Measurements from ENCODE around the gene ACMSD.
"Not testable (repeated sequence)": the region's sequence is repeated elsewhere in the genome, so short reads cannot be mapped to it uniquely, and the experiment has no call there.

The ACMSD gene

GRCh38 chr2:134852518-134852917 is 14.1 kb downstream of the ACMSD start:
- no peak for DNase-seq (ENCODE audit: low spot score)

GRCh38 chr2:134855709-134856108 is 17.3 kb downstream of the ACMSD start:
- DNase-seq (ENCODE audit: low spot score) = no peak

GRCh38 chr2:134858245-134858644 is 19.8 kb downstream of the ACMSD start:
- DNase-seq (ENCODE audit: low spot score) = no peak

GRCh38 chr2:134861173-134861572 is 22.8 kb downstream of the ACMSD start:
- DNase-seq (ENCODE audit: low spot score) = no peak

- DNase-seq (ENCODE audit: low spot score) = no peak
These were observed 23.7 kb downstream of the ACMSD start for GRCh38 chr2:134862069-134862468.

GRCh38 chr2:134862674-134863073 is 24.3 kb downstream of the ACMSD start:
- no peak for DNase-seq (ENCODE audit: low spot score)

GRCh38 chr2:134863446-134863845 is 25.0 kb downstream of the ACMSD start:
- DNase-seq (ENCODE audit: low spot score) = no peak

GRCh38 chr2:134865067-134865787 is 26.8 kb downstream of the ACMSD start:
- DNase-seq (ENCODE audit: low spot score) = no peak

- no peak for DNase-seq (ENCODE audit: low spot score)
These were observed 28.2 kb downstream of the ACMSD start for GRCh38 chr2:134866498-134867099.

GRCh38 chr2:134869946-134870736 is 31.7 kb downstream of the ACMSD start:
- DNase-seq (ENCODE audit: low spot score) = no peak

GRCh38 chr2:134873152-134873551 is 34.7 kb downstream of the ACMSD start:
- no peak for DNase-seq (ENCODE audit: low spot score)

- no peak for DNase-seq (ENCODE audit: low spot score)
These were observed 36.9 kb downstream of the ACMSD start for GRCh38 chr2:134875309-134875708.

- DNase-seq (ENCODE audit: low spot score) = no peak
These were observed 44.4 kb downstream of the ACMSD start for GRCh38 chr2:134882773-134883172.

- no peak for DNase-seq (ENCODE audit: low spot score)
These were observed 45.3 kb downstream of the ACMSD start for GRCh38 chr2:134883552-134884293.

- DNase-seq (ENCODE audit: low spot score) = no peak
These were observed 46.0 kb downstream of the ACMSD start for GRCh38 chr2:134884435-134884834.

- no peak for DNase-seq (ENCODE audit: low spot score)
These were observed 54.0 kb downstream of the ACMSD start for GRCh38 chr2:134892282-134893035.

- DNase-seq (ENCODE audit: low spot score) = no peak
These were observed 59.5 kb downstream of the ACMSD start for GRCh38 chr2:134897932-134898331.

- no peak for DNase-seq (ENCODE audit: low spot score)
These were observed 60.8 kb downstream of the ACMSD start for GRCh38 chr2:134899204-134899603.

GRCh38 chr2:134900151-134900550 is 61.7 kb downstream of the ACMSD start:
- DNase-seq (ENCODE audit: low spot score) = no peak

GRCh38 chr2:134903701-134904100 is 65.3 kb downstream of the ACMSD start:
- DNase-seq (ENCODE audit: low spot score) = not testable (repeated sequence)

- DNase-seq (ENCODE audit: low spot score) = no peak
These were observed 66.8 kb downstream of the ACMSD start for GRCh38 chr2:134905168-134905567.

- DNase-seq (ENCODE audit: low spot score) = no peak
These were observed 68.3 kb downstream of the ACMSD start for GRCh38 chr2:134906726-134907125.

Data from LoVo (cell line).